HG02571 (cell line): ENCODE data around the gene PFKP.
"Not testable (repeated sequence)": the region's sequence is repeated elsewhere in the genome, so short reads cannot be mapped to it uniquely, and the experiment has no call there.

Experiments
- ATAC-seq: cut with Tn5 transposase; IDR thresholded peaks from one replicate; pipeline ENCODE4 v1.9.1; 2021; ENCODE audit warnings: mild to moderate bottlenecking, moderate library complexity; ENCODE audit not compliant: unreplicated experiment

PFKP gene

DNA sequence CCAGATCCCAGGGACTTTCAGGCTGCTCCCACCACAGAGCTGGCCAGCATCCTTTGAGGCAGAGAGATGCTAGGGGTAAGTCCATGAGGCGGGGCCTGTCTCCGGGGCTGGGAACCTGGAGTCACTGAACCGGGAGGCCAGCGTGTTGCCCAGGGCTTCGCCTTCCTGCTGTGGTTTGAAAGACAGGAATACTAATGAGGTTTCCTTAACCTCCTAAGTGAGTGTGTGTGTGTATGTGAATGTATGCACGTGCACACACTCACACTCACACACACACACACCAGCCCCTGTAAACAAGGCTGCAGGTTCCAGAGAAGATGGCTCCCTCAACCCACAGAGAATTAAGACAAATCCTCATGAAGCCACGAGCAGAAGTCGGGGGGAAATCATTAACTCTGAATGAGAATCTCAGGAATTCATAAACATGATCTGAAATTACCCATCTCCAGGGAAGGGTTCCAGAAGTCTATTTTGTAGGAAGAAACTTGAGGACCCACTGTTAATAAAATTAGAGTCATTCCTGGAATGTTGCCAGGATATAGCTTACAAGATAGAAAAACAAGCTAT is 20.3 kb upstream of the PFKP start:
- ATAC-seq, result no peak

DNA sequence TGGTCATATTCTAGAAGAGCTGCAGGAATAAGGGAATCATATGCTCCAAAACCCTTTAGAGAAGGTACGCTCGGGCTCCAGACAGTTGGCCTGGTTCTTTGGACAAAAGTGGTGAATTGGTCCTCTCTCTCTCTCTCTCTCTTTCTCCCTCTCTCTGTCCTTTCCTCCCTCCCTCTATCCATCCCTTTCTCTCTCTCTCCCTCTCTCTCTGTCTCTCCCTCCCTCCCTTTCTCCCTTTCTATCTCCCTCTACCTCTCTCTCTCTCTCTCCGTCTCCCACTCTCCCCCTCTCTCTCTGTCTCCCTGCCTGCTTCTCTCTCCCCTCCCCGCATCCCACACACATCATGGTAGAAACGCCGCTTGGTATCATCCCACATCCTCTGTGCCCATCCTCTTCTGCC is 19.8 kb upstream of the PFKP start:
- no peak for ATAC-seq

- ATAC-seq, result no peak
Measured at GRCh38 chr10:3048119-3049019, 19.0 kb upstream of the PFKP start.

DNA sequence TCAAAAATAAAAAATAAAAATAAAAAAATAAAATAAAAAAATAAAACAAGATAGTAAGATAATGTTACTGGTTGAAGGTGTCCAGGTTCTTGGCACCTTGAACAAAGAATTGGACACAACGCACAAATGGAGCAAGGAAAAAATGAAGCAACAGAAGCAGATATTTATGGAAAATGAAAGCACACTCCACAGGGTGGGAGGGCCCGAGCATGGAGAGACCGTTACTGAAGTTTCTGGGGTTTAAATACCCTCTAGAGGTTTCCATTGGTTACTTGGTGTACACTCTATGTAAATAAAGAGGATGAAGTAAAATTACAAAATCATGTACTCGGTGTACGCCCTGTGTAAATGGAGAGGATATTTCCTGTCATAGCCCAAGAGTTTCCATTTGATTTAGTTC is 15.7 kb upstream of the PFKP start:
- ATAC-seq, result no peak

DNA sequence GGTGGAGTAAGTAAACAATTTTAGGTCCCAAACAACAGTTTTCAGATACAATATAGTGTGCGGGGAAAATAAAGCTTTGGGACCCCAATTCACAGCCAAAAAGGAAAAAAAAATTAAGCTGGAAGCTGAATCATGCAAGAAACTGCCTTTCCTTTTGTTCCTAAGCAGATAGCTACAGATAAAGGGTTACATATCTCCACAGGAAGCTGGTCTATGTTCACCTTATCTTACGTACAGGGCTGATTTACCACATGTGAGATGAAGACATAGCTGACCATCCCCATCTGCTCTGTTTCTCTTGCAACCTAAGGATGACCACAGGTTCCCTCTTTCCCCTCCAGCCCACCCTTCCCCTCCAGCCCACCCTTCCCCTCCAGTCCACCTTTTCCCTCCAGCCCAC is 14.2 kb upstream of the PFKP start:
- ATAC-seq, result no peak

DNA sequence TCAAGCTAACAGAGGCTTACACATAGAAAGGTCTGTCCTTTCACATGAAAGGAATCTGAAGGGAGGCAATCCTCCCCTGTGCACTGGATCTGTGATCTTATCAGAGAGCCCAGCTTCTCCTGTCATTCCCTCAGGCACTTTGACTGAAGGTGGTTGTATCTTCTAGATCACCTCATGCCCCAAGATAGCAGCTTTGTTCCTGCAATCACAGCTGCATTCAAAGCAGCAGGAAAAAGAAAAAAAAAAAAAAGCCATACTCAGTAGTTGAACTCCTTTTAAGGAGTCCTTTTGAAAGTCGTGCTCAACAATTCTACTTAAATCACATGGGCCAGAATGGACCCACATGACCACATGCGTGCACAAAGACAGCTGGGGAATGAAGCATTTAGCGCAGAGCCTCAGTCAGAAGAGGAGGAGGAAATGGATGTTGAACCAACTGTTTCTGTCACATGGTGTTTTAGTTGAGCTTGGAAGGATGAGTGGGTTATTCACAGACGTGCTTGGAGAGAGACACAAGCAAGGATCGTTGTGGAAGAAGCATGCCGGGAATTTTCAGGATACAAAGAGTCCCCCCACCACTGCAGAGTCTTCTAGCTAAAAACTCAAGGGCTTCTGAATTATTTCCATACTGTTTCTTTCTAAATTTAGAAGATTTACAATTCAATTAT is 13.0 kb upstream of the PFKP start:
- ATAC-seq, result no peak

DNA sequence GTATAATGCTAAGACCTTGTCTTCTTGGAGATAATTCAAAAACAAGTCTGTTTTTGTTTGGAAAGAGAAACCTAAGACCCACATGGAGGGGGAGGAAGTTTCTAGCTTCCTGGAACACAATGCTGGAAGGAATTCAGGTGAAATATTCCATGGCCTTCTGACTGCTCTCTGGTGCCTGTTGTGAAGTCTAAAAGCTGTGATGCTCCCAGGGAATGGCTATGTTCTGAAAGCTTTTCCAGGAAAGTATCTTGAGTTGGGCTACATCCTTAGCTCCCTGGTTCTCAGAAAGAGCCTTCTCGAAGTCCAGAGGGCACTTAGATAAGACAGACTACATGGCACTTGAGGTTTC is 12.5 kb upstream of the PFKP start:
- no peak for ATAC-seq

- ATAC-seq, result no peak
Measured at GRCh38 chr10:3056280-3057037, 10.9 kb upstream of the PFKP start.

DNA sequence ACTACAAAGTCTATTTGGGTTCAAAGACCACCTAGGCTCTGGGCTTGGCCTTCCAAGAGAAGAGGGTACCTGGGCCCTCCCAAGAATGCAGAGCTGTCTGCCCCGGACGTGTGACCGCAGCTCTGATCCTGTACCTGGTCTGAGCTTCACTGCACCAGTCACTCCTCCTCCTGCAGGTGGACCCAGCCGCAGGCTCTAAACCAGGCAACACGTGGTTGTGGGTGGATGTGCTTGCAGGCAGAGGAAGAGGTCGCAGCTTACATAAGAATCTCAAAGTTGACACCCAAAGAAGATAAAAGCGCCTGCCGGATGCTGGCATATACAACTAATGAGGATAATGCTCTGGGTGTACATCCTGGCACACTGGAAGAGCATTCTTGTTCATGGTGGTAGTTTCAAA is 9.4 kb upstream of the PFKP start:
- ATAC-seq, result no peak

GRCh38 chr10:3059974-3060373 is 7.4 kb upstream of the PFKP start:
- no peak for ATAC-seq

DNA sequence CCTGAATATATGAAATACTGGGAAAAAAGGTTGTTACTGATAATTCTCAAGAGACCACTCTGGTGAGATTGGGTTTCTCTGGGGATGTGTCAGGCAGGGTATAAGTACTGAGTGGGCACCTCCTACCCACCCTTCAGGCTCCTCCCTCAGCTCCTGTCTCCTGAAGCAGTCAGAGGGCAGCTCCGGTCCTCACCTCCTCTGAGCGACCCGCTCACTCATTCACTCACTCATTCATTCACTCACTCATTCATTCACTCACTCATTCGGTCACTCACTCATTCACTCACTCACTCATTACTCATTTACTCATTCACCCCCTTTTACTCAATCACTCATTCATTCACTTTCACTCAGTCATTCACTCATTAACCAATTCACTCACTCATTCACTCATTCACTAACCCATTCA is 6.9 kb upstream of the PFKP start:
- no peak for ATAC-seq

GRCh38 chr10:3061323-3061898 is 5.9 kb upstream of the PFKP start:
- not testable (repeated sequence) for ATAC-seq

GRCh38 chr10:3062502-3063186 is 4.7 kb upstream of the PFKP start:
- no peak for ATAC-seq

GRCh38 chr10:3064423-3064822 is 2.9 kb upstream of the PFKP start:
- no peak for ATAC-seq

DNA sequence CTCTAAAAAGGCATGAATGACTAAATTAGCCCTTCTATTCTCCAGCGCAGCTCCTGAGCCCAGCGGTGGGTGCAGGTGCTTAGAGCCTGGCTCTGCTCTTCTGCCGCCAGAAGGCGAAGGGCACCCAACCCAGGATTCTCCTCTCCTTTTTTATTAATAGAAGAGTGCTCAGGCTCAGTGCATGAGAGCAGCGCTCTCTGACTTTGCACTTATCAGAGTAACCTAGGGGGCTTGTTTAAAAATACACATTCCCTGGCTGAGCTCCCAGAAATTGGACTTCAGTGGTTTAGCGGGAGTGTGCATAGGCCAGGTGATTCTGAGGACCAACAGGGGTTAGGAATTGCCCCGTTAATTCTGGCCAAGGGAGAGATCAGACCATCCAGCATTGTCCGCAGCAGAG is 1.7 kb upstream of the PFKP start:
- ATAC-seq, result no peak

- no peak for ATAC-seq
Measured at GRCh38 chr10:3066317-3067117, 831 bp upstream of the PFKP start.

DNA sequence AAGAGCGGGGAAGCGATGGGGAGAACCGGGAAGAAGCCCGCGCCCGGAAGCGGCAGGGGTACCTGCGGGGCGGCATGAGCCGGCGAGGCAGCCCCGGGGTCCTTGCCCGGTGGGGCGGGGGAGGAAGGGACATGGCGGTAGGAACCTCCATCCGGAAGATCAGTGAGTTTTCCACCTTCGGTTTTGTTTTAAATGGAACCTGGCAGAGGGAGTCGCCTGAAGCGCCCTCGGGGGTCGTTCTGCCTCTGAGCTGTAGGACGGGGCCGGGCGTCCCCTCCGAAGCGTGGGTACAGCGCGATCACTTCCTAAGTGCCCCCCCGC is 471 bp downstream of the PFKP start:
- ATAC-seq, result peak; percentile 5

- ATAC-seq, result peak; percentile 29
Measured at GRCh38 chr10:3068201-3068967, 1.0 kb downstream of the PFKP start.
